ENCODE data around the gene SNAP29.
"Not testable (repeated sequence)": the region's sequence is repeated elsewhere in the genome, so short reads cannot be mapped to it uniquely, and the experiment has no call there.

The SNAP29 gene

GRCh38 chr22:20887375-20887774, 28.6 kb downstream of the SNAP29 start:
- TF ChIP-seq CTCF (IDR thresholded peaks at IDR 0.05), result no peak
- Histone ChIP-seq H3K4me3 (no peak overlapping the region), H3K27ac (no peak overlapping the region)
- DNase-seq (ENCODE audit: low spot score), result no peak

GRCh38 chr22:20889025-20889704, 30.4 kb downstream of the SNAP29 start:
- H3K27ac ChIP-seq, result no peak overlapping the region
- H3K4me3 ChIP-seq, result no peak overlapping the region
- no peak for DNase-seq (ENCODE audit: low spot score)
- no peak for TF ChIP-seq CTCF (IDR thresholded peaks at IDR 0.05)

GRCh38 chr22:20889904-20890540, 31.2 kb downstream of the SNAP29 start:
- TF ChIP-seq CTCF (IDR thresholded peaks at IDR 0.05), result no peak
- DNase-seq (ENCODE audit: low spot score), result no peak
- Histone ChIP-seq H3K4me3 (no peak overlapping the region), H3K27ac (no peak overlapping the region)

- TF ChIP-seq CTCF (IDR thresholded peaks at IDR 0.05), result no peak
- H3K27ac ChIP-seq, result no peak overlapping the region
- no peak for DNase-seq (ENCODE audit: low spot score)
- H3K4me3 ChIP-seq, result no peak overlapping the region
Measured at GRCh38 chr22:20890975-20891374, 32.2 kb downstream of the SNAP29 start.

- not testable (repeated sequence) for H3K27ac ChIP-seq; H3K4me3 ChIP-seq; DNase-seq (ENCODE audit: low spot score)
Measured at GRCh38 chr22:20897737-20898136, 38.9 kb downstream of the SNAP29 start.

GRCh38 chr22:20899827-20900423, 41.1 kb downstream of the SNAP29 start:
- no peak for TF ChIP-seq CTCF (IDR thresholded peaks at IDR 0.05)
- no peak for DNase-seq (ENCODE audit: low spot score)
- no peak overlapping the region for H3K4me3 ChIP-seq

GRCh38 chr22:20901093-20902033, 42.6 kb downstream of the SNAP29 start:
- DNase-seq (ENCODE audit: low spot score); H3K27ac ChIP-seq; H3K4me3 ChIP-seq: not testable (repeated sequence)

More at GRCh38 chr22:20899827-20900423, 41.1 kb downstream of the SNAP29 start:
- no peak overlapping the region for H3K27ac ChIP-seq
